GM21825 (cell line): Measurements from ENCODE around the gene COQ10A.

Experiments used
- ATAC-seq: cut with Tn5 transposase; IDR thresholded peaks from one replicate; pipeline ENCODE4 v1.9.1; 2021; ENCODE audit warnings: mild to moderate bottlenecking, moderate library complexity; ENCODE audit not compliant: unreplicated experiment

The COQ10A gene

DNA sequence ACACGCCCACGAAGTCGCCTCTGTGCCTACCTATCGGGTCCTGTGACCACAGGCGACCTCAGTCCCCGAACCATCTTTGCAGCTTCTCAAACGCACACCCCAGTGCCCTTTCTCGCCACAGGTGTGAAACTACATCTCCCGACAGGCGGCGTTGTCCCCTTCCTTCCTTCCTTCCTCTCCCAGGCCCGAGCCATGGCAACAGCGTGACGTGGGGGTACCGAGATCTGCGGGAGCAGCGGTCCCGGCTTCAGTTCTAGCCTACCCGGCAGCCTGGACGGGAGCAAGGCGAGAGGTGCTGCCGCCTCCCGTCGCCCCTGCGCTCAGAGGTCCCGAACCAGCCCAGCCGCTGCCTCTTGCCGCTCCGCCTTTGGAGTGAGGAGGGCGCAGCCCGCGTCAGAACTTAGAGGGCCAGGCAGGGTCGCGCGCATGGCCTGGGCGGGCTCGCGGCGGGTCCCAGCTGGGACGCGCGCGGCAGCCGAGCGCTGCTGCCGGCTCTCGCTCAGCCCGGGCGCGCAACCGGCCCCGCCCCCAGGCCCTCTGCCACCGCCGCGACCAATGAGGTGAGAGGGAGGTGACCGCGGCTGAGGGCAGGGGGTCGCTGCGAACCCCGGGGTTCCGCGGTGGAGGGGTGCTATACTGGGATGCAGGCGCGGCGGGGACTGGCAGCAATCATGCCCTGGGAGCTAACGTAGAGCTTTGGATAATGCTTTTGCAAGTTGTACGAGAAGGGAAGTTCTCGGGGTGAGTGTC is at the start of gene COQ10A:
COQ10A (plus strand) TSS at position 250 of the 750 bp plus-strand sequence; CDS start at position 427, 177 bp downstream.
- ATAC-seq = peak; percentile 86

DNA sequence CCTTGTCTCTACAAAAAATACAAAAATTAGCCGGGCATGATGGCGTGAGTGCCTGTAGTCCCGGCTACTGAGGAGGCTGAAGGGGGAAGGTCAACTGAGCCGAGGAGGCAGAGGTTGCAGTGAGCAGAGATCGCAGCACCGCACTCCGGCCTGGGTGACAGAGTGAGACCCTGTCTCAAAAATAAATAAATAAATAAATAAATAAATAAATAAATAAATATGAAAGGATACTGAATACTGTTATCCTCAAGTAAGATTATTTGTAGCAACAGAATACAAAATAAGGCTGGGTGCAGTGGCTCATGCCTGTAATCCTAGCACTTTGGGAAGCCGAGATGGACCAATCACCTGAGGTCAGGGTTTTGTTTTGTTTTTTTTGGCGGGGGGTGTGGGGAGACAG is 46.9 kb upstream of the COQ10A start:
- ATAC-seq = no peak

DNA sequence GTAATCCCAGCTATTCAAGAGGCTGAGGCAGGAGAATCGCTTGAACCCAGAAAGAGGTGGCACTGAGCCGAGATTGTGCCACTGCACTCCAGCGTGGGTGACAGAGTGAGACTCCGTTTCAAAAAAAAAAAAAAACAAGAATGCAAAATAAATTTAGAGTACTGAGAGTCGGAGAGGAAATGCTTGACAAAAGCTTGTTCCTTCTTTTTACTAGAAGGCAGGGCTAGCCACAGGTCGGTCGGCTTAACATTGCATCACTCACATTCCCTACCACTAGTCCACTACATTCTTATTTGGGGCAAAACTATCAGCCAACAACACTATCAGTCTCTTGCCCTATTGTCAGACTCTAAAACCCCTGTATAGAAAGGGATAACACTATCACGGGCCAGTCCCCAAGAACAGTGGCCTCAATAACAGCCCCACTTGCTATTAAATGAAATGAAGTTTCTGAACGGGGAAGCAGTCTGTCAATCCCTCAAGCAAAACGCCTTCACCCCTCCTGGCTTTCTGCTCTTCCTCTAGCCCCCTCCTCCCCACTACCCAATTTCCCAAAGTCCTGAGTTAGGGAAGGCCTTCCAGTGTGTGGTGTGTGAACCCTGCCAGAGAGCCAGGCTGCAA is 46.0 kb upstream of the COQ10A start:
- ATAC-seq = no peak

DNA sequence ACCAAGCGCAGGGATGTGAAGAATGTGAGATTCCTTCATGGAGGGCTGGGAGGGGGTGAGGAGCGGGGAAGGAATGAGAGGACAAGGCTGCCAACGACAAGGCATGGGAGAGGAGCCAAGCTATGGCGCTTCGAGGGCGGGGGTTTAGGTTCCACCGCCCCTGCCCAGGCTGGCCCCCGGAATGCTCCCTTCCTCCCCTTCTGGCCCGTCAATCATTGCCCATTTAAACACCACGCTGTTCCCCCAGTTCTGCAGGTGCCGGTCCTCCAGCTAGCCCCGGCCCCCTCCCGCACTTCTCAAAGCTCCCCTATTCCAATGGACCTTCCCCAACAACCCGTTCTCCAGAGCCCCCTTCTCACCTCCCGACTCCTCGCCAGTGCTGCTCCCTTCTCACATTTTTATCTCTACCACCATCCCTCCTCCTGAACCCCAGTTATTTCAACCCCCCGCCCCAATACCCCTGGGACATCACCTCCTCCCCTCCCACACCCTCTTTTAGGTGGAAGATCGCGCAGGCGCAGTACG is 45.4 kb upstream of the COQ10A start:
- ATAC-seq = peak; percentile 16

DNA sequence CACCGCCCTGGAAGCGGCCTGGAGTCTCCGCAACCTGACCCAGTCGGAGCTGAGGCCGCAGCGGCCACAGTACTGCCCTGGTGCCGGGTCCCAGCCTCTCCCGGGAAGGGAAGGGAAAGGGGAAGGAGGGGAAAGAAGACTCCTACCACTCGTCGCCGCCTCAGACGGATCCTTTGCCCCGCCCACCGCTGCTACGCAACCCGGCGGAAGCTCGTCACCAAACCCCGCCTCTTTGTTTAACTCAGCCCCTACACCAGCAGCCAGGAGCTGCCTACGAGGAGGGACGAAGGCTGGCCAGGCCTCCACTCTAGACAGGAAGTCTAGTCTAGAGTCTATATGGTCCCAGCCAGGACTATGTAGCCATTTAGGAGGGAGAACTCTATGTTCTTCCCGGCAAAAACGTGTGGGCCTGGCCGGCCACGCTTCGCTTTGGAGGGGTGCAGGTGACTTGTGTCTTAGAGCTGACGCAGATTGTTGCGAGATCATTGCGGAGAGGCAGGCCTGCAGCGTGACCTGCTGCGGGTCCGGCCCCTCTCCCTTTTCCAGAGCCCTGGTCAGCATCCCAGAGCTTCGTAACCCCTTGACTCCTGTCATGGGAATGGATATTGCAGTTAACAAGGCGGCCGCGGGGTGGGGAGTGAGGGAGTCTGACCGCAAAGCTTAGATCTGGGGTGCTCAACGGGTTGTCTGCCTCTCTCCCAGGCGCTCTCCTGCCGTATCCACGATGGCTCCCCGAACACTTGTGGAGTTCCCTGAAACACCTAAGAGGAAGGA is 44.8 kb upstream of the COQ10A start, which contains the start of gene RNF41:
RNF41 (minus strand) TSS at position 166 of the 774 bp plus-strand sequence. CDS start 7,875 bp downstream, outside the sequence.
- ATAC-seq = peak; percentile 78

DNA sequence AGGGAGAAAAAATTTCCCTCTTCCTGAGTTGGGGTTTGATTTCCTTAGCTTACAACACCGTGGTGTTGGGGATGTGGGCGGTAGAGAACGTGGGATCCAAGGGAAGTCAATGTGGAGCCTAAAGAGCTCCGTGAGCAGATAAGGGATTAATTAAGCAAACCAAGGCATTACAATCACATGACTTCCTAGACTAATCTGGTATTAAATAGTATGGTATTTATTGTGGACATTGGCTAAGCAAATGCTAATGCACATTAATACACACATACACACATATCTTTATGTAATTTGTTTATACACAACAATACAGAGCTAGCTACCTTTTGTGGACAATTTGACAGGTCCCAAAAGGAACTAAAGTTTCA is 44.2 kb upstream of the COQ10A start:
- no peak for ATAC-seq

DNA sequence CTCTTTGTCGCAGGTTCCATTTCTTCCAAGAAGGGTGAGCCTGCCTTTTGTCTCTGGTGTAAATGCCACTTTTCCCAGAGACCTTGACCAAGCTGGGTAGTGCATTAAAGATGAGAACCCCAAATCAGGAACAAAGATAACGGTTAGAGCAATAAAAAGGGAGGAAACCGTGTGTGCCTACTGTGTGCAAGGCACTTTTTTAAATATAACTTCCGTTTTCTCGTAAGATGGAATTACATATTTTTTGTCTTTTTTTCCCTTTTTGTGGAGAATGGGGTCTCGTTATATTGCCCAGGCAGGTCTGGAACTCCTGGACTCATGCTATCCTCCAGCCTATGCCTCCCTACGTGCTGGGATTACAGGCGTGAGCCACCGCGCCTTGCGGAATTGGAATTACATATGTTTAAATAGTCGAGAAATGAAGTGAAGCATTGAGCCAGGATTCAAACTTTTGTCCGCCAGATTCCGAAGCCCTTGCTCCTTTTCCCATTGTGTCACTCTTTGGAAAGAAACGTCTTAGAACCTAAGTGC is 43.1 kb upstream of the COQ10A start:
- no peak for ATAC-seq

DNA sequence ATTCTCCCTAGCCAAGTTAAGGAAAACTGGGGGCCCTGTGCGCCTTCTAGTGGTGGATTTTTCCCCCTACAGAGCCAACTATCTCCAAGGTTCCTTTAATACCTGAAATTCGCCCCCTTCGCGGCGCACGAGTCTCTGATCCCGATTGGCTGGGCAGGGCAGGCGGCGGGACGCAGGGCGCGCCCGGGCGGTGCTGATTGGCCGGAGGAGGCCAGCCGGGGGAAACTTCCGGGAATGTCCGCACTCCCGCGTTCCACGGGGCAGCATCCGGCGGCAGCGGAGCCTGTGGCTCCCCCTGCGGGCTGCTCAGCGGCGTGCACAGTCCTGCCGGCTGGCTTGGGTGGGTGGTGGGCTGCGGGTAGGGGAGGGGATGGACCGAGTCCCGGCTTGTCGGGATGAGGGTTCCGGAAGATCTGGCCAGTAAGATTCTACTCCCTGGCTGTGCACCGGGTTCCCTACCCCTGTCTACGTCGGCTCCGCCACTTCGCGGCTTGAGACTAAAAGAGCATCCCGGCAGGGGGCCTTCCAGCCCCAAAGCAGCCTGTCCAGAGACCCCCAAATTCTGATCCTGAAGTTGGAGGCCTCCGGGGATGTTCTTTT is 42.5 kb upstream of the COQ10A start, which contains the start of gene NABP2:
NABP2 (plus strand) TSS at position 241 of the 600 bp plus-strand sequence. CDS start 515 bp downstream, outside the sequence.
- peak; percentile 75 for ATAC-seq

DNA sequence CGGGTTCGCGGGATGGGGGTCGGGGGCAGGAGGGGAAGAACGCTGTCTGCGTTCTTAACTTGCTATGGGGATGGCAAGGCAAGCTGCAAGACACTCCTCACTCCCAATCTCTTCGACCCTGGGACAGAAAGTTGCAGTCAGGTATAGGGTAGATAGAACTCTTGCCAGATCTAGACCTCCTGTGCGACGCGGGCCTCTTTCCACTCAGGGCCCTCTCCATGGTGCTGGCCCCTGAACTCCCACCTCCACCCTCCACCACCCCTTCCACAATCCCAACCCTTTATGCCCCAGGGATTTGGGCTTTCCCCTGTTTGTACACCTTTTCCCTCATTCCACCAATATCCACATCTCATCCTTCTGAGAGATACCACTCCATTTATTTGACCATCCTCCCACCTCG is 41.8 kb upstream of the COQ10A start:
- ATAC-seq = no peak

DNA sequence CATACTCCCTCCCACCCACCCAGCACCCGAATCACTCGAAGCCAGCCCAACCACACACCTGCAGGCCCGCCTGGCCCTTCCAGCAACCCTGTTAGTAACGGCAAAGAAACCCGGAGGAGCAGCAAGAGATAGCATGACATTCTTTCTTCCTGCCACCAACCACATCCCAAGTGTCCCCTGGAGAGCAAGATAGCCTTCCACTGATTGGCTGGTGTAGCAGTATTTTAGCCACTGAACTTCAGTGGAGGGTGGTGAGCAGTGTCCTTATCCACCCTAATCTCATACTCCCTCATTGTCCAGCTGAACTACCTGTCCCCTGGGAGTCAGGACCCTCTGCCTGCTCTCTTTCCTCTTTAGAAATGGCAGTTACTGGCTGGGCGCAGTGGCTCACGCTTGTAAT is 37.7 kb upstream of the COQ10A start:
- ATAC-seq = no peak

DNA sequence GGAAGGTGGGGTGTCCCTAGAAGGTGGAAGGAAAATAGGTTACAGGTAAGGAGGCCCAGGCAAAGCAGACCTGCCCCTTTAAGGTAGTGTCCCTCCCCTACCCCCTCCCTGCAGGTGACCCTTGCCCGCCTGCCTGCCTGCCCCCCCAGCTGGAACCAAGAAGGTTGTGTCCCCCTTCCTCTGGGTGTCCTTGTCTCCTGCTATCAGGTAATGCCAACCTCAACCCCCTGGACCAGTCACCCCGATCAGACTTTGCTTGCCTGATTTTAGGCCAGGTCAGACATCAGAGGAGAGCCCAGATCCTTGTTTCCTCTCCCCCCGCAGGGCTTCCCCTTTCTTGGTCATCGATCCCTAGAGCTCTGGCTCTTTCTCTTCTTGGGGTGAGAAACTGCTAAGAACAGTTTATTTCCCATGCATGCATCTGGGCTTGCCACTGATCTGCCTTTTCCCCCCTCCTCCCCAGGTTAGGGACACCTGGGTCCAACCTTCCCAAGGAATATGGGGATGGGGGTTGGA is 36.8 kb upstream of the COQ10A start, which contains the start of gene SLC39A5:
SLC39A5 (plus strand) TSS at position 136 of the 516 bp plus-strand sequence. CDS start 1,224 bp downstream, outside the sequence.
- no peak for ATAC-seq

DNA sequence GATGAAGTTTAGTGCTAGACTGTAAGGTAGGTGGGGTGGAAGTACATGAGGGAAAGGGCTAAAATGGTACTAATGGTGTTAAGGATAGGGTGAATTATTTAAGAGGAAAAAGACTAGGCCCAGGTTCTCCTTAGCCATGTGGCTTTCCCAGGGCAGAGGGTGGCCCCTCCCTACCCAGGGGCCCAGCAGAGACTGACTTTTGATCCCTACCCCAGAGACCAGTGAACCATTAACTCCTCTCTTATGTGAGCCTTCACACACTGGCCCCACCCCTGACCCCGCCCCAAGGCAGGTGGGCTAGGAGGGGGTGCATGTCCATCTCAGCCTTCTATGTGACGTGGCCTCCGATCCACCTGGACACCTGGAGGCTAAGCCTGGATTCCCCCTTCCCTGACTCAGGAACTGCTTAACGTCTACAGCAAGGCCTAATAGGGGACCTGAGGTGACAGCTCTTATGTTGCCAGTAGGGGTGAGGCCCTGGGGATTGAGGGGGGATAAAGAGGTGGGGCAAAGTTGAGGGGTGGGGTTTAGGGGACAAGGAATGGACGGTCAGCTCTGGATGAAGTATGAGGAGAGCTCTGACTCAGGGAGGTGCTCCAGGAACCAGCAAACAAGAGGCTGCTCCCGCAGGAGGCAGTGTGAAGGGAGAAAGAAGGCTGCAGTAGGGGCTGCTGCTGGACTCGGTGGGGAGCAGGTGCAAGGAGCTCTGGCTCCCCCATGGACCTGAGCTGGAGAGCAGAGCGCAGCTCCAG is 36.1 kb upstream of the COQ10A start:
- ATAC-seq = no peak

DNA sequence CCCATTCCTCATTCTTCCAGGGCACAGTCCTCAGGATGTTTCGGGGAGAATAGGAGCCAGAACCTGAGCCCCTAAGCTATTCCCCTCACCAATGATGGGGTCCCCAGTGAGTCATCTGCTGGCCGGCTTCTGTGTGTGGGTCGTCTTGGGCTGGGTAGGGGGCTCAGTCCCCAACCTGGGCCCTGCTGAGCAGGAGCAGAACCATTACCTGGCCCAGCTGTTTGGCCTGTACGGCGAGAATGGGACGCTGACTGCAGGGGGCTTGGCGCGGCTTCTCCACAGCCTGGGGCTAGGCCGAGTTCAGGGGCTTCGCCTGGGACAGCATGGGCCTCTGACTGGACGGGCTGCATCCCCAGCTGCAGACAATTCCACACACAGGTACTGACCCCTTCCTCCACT is 35.6 kb upstream of the COQ10A start:
- no peak for ATAC-seq

DNA sequence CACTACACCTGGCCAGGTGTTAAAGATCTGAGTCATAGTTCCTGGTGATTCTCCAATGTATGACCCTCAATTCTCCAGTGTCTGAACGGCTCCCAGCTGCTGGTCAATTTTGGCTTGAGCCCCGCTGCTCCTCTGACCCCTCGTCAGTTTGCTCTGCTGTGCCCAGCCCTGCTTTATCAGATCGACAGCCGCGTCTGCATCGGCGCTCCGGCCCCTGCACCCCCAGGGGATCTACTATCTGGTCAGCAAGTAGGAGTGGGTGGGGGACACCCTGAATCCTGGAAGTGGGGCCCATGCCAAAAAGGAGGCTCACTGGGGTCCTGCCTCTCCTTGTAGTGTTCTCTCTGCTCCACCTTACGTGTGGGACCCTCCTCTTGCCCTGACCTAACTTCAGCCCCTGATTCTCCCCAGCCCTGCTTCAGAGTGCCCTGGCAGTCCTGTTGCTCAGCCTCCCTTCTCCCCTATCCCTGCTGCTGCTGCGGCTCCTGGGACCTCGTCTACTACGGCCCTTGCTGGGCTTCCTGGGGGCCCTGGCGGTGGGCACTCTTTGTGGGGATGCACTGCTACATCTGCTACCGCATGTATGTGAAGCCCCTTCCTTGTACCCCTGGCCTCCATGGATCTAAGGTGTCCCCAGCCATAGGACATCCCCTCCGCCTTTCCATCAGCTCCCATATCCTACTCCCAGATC is 31.9 kb upstream of the COQ10A start:
- no peak for ATAC-seq

DNA sequence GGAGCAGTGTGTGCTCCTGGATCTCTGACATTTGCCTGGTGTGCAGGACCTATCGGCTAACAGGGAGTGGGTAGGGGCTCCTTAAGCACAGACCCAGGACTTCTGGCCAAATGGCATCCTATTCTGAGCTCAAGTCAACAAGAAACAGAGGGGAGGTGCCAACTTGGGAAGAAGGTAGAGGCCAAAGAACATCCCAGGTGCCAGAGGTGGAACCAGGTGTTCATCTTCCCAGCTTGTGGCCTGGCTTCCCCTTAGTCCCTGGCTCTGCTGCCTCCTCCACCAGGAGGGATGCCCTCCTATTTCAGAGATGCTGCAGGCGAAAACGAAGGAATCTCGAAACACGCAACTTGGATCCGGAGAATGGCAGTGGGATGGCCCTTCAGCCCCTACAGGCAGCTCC is 30.7 kb upstream of the COQ10A start:
- ATAC-seq = no peak

DNA sequence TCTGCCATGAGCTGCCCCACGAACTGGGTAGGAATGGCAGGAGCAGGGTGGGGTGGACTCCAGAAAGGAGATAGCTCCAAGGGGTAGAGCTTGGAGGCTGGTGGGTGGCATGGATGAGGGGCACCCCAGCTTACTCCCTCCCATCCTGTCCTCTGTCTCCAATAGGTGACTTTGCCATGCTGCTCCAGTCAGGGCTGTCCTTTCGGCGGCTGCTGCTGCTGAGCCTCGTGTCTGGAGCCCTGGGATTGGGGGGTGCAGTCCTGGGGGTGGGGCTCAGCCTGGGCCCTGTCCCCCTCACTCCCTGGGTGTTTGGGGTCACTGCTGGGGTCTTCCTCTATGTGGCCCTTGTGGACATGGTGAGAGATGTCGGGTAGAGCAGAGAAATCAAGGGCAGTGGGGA is 29.8 kb upstream of the COQ10A start:
- ATAC-seq = no peak

DNA sequence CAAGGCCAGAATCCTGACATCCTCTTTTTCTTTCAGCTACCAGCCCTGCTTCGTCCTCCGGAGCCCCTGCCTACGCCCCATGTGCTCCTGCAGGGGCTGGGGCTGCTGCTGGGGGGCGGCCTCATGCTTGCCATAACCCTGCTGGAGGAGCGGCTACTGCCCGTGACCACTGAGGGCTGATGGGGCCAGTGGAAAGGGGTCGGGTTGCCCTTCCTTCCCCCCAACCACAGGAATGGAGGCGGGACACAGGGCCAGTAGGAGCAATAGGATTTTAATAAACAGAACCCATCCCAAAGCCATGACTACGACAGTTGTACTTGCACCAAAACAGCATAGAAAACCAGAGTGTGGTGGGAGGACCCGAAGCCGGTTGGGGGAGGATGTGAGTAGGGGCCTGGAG is 29.2 kb upstream of the COQ10A start:
- no peak for ATAC-seq

DNA sequence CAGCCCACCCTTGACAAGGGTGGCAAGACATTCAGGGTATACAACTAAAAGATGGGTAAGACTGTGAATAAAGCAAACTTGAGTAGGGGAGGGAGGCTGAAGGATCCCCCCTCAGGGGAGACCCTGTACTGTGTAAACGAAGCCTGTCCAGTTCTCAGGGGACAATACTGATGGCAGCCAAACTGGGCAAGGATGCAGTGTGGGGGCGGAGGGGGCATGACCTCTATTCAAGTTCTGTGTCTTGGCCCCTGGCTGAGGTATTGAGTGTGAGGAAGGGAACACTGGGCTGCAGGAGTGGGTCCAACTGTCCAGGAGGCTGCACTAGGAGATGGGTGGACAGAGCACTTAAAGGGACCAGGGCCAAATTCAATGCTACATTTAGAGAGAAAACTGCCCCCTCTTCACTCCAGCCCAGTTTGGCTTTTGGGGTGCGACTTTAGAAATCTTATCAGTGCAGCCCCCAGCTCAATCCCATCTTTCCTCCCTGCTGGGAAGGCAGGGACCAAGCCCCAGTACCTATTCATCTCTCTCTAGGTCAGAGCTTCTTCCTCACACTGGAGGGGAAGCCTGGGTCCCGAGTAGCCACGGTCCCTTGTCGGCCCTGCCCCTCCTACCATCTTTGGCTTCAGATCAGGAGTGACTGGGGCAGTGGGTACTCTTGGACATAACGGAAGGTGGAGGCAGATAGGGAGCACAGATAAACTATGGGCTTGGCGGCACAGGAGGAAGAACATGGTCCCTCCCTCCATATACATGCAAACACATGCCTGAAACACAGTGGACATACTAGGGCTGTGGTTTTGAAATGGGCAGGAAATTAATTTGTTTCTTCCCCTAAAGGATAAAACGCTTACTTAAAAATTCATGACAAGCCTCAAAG is 25.1 kb upstream of the COQ10A start:
- ATAC-seq = no peak
